GM20000 (cell line): ENCODE data around the gene TAMALIN.

Experiments
- DNase-seq: peaks from one replicate; pipeline ENCODE4 v3.0.0; 2012; ENCODE audit warnings: low spot score
- TF ChIP-seq, protein P1 (sequence below): IDR thresholded peaks from 2 replicates; pipeline ENCODE4 v1.5.1; 2012; ENCODE audit warnings: mild to moderate bottlenecking, control low read depth; ENCODE audit errors: extremely low read depth, missing control alignments

The TAMALIN gene

DNA sequence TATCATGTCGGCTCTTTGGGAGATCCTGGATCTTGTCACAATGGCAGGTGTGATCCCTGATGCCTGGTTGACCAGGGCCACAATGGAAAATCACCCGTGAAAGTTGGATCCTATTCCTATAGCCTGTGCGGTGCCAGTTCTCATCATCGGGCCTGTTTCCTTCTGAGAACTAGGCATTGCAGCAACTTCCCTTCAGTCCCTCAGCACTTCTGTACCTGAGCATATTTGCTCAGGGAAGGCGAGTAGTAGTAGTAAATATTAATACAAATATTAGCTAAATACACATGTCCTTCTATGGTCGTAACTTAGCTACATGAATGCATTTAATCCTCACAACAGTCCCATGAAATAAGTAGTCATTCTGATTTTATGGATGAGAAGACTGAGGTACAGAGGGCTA is 22.1 kb upstream of the TAMALIN start:
- no peak for DNase-seq
- TF ChIP-seq, protein P1, sequence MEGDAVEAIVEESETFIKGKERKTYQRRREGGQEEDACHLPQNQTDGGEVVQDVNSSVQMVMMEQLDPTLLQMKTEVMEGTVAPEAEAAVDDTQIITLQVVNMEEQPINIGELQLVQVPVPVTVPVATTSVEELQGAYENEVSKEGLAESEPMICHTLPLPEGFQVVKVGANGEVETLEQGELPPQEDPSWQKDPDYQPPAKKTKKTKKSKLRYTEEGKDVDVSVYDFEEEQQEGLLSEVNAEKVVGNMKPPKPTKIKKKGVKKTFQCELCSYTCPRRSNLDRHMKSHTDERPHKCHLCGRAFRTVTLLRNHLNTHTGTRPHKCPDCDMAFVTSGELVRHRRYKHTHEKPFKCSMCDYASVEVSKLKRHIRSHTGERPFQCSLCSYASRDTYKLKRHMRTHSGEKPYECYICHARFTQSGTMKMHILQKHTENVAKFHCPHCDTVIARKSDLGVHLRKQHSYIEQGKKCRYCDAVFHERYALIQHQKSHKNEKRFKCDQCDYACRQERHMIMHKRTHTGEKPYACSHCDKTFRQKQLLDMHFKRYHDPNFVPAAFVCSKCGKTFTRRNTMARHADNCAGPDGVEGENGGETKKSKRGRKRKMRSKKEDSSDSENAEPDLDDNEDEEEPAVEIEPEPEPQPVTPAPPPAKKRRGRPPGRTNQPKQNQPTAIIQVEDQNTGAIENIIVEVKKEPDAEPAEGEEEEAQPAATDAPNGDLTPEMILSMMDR = no peak

DNA sequence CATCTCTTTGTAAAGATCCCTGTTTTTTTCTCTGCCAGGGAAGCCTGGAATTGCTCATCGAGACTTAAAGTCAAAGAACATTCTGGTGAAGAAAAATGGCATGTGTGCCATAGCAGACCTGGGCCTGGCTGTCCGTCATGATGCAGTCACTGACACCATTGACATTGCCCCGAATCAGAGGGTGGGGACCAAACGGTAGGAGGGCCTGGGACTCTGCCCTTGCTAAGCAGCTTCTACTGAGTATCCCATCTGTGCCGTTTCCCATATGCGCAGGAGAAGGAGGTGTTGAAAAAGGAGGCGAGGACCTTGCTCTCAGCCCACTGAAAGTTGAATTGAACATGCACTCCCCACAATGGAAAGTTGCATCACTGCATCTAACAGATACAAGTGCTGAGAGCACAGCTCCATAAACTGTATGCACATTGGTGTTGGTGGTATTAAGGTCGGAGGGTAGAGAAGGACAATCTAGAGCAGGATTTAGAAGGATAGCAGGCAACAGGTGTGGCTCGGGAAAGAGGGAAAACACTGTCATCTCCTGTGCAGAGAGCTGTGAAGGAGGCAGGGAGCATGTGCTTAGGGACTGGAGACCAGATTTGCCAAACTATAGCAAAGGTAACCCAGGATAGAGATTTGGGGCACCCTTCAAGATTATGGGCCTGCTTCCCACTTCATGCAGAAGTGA is 21.5 kb upstream of the TAMALIN start:
- TF ChIP-seq, protein P1 = no peak
- DNase-seq = no peak

DNA sequence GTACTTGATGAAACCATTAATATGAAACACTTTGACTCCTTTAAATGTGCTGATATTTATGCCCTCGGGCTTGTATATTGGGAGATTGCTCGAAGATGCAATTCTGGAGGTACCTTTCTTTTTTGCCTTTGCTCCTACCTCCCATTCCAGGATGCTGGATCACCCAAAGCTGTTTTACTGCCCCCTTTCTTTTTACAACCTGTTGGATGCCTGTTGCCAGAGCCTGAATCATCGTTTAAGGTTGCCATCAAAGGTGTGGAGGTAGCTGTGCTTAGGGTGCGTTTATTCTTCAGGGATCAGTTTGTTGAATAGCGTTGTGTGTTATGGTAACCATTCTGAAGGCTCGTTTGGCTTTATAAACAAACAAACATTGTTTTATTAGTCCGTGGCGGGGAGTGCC is 19.9 kb upstream of the TAMALIN start:
- TF ChIP-seq, protein P1 = no peak
- no peak for DNase-seq

DNA sequence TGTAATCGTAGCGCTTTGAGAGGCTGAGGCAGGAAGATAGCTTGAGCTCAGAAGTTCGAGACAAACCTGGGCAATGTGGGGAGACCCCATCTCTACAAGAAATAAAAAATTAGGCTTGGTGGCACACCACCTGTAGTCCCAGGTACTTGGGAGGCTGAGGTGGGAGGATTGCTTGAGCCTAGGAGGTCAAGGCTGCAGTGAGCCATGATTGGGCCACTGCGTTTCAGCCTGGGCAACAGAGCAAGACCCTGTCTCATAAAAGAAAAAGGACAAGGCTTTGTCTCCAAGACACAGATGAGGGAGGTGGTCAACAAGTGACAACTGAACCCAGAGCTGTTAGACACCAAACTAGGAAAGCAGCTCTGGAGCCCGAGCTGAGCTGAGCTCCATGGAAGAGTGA is 14.5 kb upstream of the TAMALIN start:
- TF ChIP-seq, protein P1 = no peak
- no peak for DNase-seq

- TF ChIP-seq, protein P1 = no peak
- no peak for DNase-seq
Measured at GRCh38 chr12:51994539-51994820, 12.3 kb upstream of the TAMALIN start.

- TF ChIP-seq, protein P1 = no peak
- DNase-seq = no peak
Measured at GRCh38 chr12:51994959-51995358, 11.8 kb upstream of the TAMALIN start.

GRCh38 chr12:51997136-51997535 is 9.6 kb upstream of the TAMALIN start:
- no peak for DNase-seq
- TF ChIP-seq, protein P1 = no peak
